HepG2 (cell line): ENCODE data around the gene ATP5F1A. TPM values are rescaled to one million over a fixed set of nuclear protein-coding genes. Genes with fewer than 3 reads are reported as not detected.
A peak's percentile ranks its signal among the peaks of the same experiment; 100 is the strongest.

Experiments used
- ELF3 ChIP-seq: IDR thresholded peaks from 2 replicates; pipeline ENCODE4 v1.6.1; 2016; ENCODE audit warnings: missing genetic modification reagents, missing compliant biosample characterization
- GATAD1 ChIP-seq: IDR thresholded peaks from 2 replicates; pipeline ENCODE4 v1.6.1; 2016; ENCODE audit warnings: missing genetic modification reagents, missing compliant biosample characterization
- HBP1 ChIP-seq: IDR thresholded peaks from 2 replicates; pipeline ENCODE4 v1.6.1; 2016; ENCODE audit warnings: low read depth, control low read depth
- HNF1B ChIP-seq: sonication (generic); formaldehyde crosslinking; IDR thresholded peaks from 2 replicates; pipeline ENCODE4 v1.5.1; 2020; ENCODE audit warnings: mild to moderate bottlenecking, moderate library complexity, missing genetic modification reagents
- HNRNPLL ChIP-seq: fragments of 200-400 bp; formaldehyde crosslinking; IDR thresholded peaks from 2 replicates; pipeline ENCODE4 v1.6.1; 2017; ENCODE audit warnings: mild to moderate bottlenecking, low read depth, low read length; ENCODE audit not compliant: poor library complexity, severe bottlenecking
- MED13 ChIP-seq: sonication (generic); formaldehyde crosslinking; IDR thresholded peaks from 2 replicates; pipeline ENCODE4 v1.5.0; 2020; ENCODE audit warnings: missing genetic modification reagents
- MTERF4 ChIP-seq: sonication (generic); formaldehyde crosslinking; IDR thresholded peaks from 2 replicates; pipeline ENCODE4 v1.8.0; 2023; ENCODE audit warnings: mild to moderate bottlenecking, missing genetic modification reagents
- NFYB ChIP-seq: sonication (generic); formaldehyde crosslinking; IDR thresholded peaks from 2 replicates; pipeline ENCODE4 v1.4.0; 2020; ENCODE audit warnings: missing genetic modification reagents
- RORA ChIP-seq: sonication (generic); formaldehyde crosslinking; IDR thresholded peaks from 2 replicates; pipeline ENCODE4 v1.5.0; 2020; ENCODE audit warnings: mild to moderate bottlenecking, missing genetic modification reagents, moderate library complexity
- RXRA ChIP-seq: sonication (generic); formaldehyde crosslinking; IDR thresholded peaks from 2 replicates; pipeline ENCODE4 v1.5.1; 2020; ENCODE audit warnings: missing genetic modification reagents
- SMAD3 ChIP-seq: sonication (generic); formaldehyde crosslinking; IDR thresholded peaks from 2 replicates; pipeline ENCODE4 v1.4.0; 2020; ENCODE audit warnings: missing genetic modification reagents
- ZFX ChIP-seq: sonication (generic); formaldehyde crosslinking; IDR thresholded peaks from 2 replicates; pipeline ENCODE4 v1.4.0; 2020; ENCODE audit warnings: mild to moderate bottlenecking, low read depth, missing genetic modification reagents, moderate library complexity
- ZNF234 ChIP-seq: sonication (generic); formaldehyde crosslinking; conservative IDR thresholded peaks from 2 replicates; pipeline ENCODE4 v1.5.1; 2020; ENCODE audit warnings: mild to moderate bottlenecking, missing genetic modification reagents
- ZNF274 ChIP-seq: sonication (generic); formaldehyde crosslinking; IDR thresholded peaks from 2 replicates; pipeline ENCODE4 v1.5.1; 2020; ENCODE audit warnings: mild to moderate bottlenecking, missing genetic modification reagents
- ZNF407 ChIP-seq: sonication (generic); formaldehyde crosslinking; IDR thresholded peaks from one replicate; pipeline ENCODE4 v1.5.1; 2020; ENCODE audit warnings: mild to moderate bottlenecking, missing genetic modification reagents; ENCODE audit errors: not compliant biosample characterization
- ZNF510 ChIP-seq: sonication (generic); formaldehyde crosslinking; IDR thresholded peaks from 2 replicates; pipeline ENCODE4 v1.4.0; 2020; ENCODE audit warnings: low read depth, mild to moderate bottlenecking, missing genetic modification reagents
- ZNF879 ChIP-seq: sonication (generic); formaldehyde crosslinking; IDR thresholded peaks from 2 replicates; pipeline ENCODE4 v1.8.1; 2023; ENCODE audit warnings: missing genetic modification reagents
- polyA plus RNA-seq, 8 experiments: library from polyadenylated mRNA; depleted of rRNA in 3 of 8; stranded (reverse) in 7 of 8; unstranded in 1 of 8; fragments of >200 nt; fragmentation: Illumina TruSeq in 4 of 8; extraction: Trizol in 4 of 8; gene quantifications; 2 replicates each; pipeline versions ENCODE4 v1.2.1 to v1.2.3, GENCODE V29; 2011 to 2016; ENCODE audit warnings: low read depth in 4 of 8, missing spikeins in 1 of 8, mixed read lengths in 1 of 8; ENCODE audit not compliant: insufficient read depth in 1 of 8
- total RNA-seq, 5 experiments: library from RNA; depleted of rRNA; stranded (reverse); fragments of >200 nt; fragmentation: Illumina TruSeq; extraction: Trizol; gene quantifications; 2 replicates each; pipeline ENCODE4 v1.2.3, GENCODE V29; 2016; ENCODE audit warnings: low read depth in 1 of 5

The ATP5F1A gene
- total and polyA plus RNA-seq, 2 of the 13 experiments (the other 11 are each of a cell fraction or from before 2014, with no cell fraction given) = 459 to 922 TPM

GRCh38 chr18:46097801-46098615 lies at the start of gene ATP5F1A (continued):
- TF ChIP-seq MTERF4 (0 out of 2 replicates have a peak, but pooled peaks have one; percentile 37), MED13 (CRISPR knock-in tag) (peak; percentile 53; the same call in 1 of the 2 replicates), HNRNPLL (peak; percentile 85), GATAD1 (CRISPR knock-in tag) (peak; percentile 79), HBP1 (CRISPR knock-in tag) (no peak), ZNF879 (CRISPR knock-in tag) (0 out of 2 replicates have a peak, but pooled peaks have one; percentile 54), SMAD3 (CRISPR knock-in tag) (peak; percentile 3; the same call in 1 of the 2 replicates), HNF1B (0 out of 2 replicates have a peak, but pooled peaks have one; percentile 34), ZNF234 (CRISPR knock-in tag) (no peak), NFYB (CRISPR knock-in tag) (no peak), RXRA (peak; percentile 71; the same call in 1 of the 2 replicates), RORA (CRISPR knock-in tag) (no peak), ZNF407 (CRISPR knock-in tag) (peak; percentile 70), ZNF510 (CRISPR knock-in tag) (no peak; the same call in 1 of the 2 replicates), ZFX (peak; percentile 93), ELF3 (CRISPR knock-in tag) (peak; percentile 35; the same call in 1 of the 2 replicates), ZNF274 (CRISPR knock-in tag) (peak; percentile 95)
